Islet of Langerhans (tissue), 1 donor: ENCODE data around the gene PHETA2.
"Not testable (repeated sequence)": the region's sequence is repeated elsewhere in the genome, so short reads cannot be mapped to it uniquely, and the experiment has no call there.

ENCODE experiments used
- FAIRE-seq: peaks from one replicate; lab custom pipeline; 2011; peaks lifted over from hg19 to GRCh38; lab: Jason Lieb, UNC

Gene PHETA2

DNA sequence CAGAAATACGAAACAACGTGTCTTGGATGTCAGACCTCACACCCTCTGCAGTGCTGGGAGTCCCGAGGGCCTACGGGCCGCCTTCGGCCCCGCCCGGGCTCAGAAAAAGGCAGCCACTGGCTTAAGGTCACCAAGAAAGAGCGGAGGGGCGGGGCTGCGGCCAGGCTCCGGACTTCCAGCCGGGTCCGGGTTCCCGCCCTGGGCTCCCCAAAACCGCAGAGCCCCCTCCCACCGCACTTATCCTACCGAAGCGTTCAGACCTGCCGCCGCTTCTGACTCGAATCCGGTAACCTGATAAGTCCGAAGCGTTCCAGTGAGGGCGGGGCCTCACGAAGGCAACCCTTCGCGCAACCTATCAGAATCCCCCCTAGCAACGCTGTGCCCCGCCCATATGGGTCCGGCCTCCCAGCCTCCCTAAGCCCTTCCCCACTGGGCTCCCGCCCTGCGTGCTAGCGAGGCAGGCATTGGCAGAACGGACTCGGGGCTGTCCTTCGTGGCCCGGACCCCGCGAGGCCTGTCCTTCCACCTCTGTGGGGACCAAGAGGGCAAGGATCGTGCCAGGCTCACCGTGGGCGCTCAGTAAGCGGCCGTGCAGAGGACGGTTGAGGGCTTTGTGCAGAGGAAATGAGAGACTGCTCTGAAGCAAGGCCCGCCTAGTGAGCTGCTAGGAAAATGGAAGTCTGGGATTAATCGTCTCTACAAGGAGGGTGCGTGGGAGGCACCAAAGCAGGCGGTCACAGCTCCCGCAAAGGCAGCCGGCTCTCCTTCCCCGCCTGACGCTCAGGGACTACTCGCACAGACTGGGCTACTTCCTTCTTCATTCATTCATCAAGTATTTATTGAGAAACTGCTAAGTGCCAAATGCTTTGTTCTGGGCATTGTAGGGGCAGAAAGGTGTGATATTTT, 3.3 kb upstream of the PHETA2 start, which contains the start of gene NAGA:
Gene NAGA, minus strand, starts transcription at position 296 of the 906 bp plus-strand sequence. CDS start 515 bp downstream, outside the sequence.
- FAIRE-seq: no peak

DNA sequence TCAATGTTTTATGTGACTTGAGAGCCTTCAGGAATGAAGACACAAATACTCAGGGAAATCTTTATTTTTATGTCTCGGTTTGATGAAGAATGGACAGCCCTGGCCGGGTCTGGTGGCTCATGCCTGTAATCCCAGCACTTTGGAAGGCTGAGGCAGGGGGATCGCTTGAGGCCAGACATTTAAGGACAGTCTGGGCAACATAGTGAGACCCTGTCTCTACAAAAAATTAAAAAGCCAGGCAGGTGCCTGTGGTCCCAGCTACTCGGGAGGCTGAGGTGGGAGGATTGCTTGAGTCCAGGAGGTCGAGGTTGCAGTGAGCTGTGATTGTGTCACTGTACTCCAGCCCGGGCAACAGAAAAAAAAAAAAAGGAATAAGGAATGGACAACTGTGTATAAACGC, 2.5 kb upstream of the PHETA2 start:
- not testable (repeated sequence) for FAIRE-seq

DNA sequence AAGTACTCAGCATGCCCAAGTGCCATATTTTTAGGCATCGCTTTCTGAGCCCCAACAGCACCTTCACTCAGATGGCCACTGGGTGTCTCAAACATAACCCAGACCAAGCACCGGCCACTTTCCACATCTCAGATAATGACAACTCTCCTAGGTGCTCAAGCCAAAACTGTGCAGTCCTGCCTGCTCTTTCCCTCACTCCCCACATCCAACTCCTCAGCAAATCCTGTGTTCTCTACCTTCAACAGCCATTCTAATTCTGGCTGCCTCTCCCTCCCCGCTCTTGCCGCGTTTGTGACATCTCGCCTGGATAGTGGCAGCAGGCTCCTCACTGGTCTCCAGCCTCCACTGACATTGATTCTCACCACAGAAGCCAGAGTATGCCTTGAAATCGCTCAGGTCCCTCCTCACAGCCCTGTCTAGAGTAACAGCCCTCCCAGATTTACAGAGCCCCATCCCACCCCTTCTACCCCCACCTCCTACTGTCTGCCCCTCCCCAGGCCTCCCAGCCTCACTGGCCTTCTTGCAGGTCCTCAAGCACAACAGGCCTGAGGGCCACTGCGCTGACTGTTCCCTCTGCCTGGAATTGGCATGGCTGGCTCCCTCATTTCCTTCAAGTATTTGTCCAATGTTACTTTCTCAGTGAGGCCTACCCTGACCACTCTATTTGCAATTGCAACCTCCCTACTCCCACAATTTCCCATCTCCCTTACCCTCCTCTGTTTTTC, 1.3 kb upstream of the PHETA2 start:
- FAIRE-seq: no peak

DNA sequence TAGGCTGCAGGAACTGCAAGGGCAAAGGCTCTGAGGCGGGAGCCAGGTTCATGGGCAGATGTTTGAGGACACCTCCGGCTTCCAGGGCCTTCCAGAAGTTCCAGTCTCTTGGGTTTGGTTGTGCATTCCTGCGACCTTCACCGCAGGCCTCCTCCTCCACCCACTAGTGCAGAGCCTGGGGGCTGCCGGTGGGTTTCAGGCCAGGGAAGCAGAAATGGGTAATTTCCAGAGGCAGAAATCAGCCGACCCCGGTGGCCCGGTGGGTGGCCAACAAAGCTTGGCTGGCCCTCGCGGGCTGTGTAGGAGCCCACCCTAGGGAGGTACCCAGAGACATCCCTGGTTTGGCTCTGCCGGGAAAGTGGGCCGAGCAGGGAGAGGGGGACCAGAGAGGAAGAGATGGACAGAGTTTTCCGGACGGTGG, 417 bp upstream of the PHETA2 start:
- FAIRE-seq: no peak

DNA sequence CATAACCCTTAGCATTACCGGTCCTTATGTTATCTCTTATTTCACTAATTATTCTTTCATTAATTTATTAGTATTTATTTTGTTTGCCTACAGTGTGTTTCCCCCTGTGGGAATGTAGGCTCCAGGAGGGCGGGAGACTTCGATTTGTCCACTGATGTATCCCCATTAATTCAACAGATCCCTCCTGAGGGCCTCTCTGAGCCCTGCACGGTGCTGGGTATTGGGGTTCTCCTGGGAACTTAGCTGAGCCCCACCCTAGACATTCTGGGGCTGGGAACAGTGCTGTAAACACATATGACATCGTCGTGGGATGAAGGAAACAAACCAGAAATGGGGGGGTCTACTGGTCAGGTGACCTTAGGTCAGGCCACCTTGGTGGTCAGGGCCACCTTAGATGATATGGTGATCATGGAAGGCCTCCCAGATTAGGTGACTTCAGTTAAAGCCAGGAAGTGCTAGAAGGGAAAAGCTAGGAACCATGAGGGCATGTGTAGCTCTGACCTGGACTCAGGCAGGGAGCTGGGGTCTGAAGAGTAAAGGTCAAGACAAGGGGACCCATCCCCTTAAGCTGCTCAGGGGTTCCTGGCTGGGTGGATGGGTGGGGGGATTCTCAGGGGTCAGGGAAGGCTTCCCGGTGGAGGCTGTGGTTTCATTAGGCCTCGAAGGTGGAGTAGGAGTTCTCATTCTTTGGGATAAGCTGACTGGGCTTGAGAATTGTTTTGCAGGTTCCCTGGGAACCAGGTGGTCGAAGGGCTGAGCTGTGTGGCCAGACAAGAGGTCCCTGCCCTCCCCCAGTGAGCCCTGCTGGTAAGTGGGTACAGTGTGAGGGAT, 1.0 kb downstream of the PHETA2 start:
- FAIRE-seq: no peak

DNA sequence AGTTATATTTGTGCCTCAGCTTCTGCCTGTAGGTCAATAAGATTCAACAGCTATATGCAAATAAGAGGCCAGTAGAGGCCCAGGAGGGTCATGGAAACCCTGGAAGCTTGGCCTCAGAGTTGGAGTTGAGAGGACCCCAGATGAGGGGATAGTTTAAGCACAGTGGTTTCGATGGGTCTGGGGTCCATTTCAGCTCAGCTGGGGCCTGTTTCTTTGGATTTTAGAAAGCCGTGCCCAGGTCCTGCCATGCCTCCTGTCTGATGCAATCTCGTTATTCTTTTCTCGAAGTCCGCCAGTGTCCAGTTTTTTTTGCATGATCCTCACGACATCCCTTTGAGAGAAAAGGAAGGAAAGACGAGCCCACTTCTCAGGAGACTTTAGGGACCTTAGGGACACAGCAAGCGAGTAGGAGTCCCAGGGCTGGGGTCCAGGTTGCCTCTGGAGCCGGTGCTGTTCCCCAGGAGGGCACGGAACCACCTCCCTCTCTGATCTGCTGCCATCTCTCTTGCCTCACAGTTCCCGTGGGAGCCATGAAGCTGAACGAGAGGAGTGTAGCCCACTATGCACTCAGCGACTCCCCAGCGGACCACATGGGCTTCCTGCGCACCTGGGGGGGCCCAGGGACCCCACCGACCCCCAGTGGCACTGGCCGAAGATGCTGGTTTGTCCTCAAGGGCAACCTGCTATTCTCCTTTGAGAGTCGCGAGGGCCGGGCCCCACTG, 2.9 kb downstream of the PHETA2 start:
- no peak for FAIRE-seq

DNA sequence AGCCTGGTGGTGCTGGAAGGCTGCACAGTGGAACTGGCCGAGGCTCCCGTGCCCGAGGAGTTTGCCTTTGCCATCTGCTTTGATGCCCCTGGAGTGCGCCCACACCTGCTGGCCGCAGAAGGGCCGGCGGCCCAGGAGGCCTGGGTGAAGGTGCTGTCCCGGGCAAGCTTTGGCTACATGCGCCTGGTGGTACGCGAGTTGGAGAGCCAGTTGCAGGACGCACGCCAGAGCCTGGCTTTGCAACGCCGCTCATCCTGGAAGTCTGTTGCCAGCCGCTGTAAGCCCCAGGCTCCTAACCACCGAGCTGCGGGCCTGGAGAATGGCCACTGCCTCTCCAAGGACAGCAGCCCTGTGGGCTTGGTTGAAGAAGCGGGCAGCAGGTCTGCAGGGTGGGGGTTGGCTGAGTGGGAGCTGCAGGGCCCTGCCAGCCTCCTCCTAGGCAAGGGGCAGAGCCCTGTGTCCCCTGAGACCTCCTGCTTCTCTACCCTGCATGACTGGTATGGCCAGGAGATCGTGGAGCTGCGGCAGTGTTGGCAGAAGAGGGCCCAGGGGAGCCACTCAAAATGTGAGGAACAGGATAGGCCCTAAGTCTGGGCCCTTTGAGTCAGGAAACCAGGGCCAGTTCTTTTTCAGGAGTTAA, 3.6 kb downstream of the PHETA2 start:
- FAIRE-seq: no peak

DNA sequence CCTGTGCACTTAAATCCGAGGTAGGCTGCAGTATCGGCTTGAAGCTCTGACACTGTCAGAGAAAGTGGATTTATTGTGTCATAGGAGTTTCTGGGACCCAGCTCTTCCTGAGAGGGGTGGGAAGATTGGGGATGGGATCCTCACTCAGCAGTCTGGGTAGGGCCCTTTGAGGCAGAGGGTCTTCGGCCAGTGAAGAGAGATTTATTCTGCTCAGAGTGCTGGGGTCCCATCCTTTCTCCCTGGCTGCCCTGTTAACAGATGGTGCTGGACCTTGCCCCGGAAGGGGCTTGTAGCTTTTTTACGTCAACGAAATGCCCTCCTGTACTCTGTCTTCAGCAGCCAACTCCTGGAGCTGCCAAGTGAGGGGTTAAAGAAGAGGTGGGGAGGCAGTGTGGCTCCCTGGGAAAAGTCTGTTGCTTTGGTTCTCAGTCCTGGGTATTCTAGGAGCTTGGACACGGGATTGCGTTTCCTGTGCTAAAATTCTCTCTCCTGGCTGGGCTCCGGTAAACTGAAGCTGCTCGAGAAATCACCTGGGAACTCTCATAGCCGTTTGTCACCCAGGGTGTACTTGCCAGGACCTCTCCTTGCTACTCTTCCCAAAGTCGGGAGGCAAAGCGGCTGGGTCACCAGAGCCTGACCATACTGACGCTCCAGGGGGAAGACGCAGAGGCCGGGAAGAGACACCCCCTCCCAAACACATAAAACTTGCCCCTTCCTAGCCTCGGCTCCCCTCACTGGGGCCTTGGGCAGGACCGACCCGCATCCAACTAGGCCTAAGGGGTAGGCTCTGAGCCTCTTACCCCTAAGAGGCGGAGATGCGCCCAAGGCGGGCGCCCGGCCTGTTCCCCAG, 4.6 kb downstream of the PHETA2 start:
- no peak for FAIRE-seq

DNA sequence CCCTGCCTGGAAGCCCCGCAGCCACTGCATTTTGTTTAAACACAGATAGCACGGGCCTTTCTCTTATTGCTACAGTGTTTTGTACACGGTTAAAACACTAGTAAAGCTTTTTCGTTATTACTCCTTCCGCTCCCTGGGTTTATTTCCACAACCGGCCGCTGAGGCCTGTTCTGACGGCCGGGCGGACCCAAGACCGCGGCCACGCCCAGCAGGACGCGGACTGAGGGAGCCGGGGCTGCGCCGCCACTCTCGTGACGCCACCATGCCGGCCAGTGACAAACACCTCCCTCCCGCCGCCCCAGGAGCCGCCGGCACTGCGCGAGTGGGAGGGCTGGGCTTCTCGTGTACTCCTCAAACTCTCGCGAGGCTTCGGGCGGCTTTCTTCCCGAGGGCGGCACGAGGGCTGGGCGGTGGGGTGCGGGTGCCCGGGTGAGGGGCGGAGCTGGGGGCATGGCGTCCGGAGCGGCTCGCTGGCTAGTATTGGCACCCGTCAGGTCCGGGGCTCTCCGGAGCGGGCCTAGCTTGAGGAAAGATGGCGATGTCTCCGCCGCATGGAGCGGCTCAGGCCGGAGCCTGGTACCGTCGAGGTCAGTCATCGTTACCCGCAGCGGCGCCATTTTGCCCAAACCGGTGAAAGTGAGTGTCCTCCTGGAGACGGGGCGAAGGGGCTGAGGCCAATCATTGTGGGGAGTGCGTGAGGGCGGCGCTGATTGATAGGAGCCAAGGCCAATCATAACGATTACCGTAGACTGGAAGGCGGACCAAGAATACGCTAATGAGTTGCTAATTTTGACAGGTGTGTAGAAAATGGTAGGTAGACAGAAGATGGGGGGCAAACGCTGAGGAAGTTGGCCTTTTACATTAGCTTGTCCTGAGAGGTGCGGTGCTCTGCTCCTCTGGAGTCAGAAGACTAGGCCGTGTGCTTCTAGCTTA, 5.5 kb downstream of the PHETA2 start, which contains the start of gene SMDT1:
Gene SMDT1, plus strand, starts transcription at position 382 of the 933 bp plus-strand sequence. Its CDS starts 69 bp downstream, at position 451.
- FAIRE-seq: peak; percentile 98

DNA sequence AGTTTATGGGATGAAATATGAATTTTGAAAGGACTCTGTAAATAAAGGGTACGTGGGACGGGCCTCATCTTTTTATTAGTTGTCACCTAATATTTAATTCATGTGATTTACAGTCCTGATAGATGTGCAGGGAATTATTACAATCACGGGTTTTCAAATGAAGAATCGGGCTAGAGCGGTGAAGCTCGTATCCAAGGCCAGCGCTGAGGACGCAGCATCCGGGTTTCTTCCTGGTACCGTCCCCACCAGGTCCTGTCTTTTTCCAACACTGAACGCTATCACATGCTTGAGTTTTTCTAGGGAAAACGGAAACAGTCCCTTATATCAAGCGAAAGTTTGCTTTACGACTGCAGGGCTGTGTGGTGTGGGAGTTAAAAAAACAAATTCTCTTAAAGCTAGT, 6.2 kb downstream of the PHETA2 start:
- FAIRE-seq: no peak

DNA sequence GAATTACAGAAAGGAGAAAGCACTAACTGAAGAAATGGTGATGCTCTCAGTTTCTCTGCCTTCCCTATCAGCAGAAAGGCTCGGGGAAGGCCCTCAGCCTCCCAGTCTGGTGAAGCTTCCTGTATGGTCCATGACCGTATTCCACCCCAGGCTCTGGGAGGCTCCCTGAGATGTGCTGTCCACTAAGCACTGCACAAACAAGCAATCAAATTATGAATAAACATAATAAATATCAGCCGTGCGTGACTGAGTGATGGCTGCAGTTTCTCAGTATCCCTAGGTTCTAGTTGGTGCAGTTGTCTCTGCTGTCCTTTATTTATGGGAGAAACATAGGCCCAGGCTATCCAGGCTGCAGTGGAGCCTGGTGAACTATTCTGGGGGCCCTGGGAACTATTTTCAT, 9.1 kb downstream of the PHETA2 start:
- FAIRE-seq: no peak

DNA sequence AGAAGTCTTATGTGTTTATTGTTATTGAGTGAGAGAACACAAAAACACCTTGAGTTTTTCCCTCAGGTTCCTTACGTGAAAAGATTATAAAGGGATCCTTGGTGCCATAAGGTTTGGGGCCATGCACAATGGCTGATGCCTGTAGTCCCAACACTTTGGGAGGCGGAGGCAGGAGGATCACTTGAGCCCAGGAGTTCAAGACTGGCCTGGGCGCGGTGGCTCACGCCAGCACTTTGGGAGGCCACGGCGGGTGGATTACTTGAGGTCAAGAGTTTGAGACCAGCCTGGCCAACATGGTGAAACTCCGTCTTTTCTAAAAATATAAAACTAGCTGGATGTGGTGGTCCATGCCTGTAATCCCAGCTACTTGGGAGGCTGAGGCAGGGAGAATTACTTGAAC, 10.8 kb downstream of the PHETA2 start:
- FAIRE-seq: no peak

DNA sequence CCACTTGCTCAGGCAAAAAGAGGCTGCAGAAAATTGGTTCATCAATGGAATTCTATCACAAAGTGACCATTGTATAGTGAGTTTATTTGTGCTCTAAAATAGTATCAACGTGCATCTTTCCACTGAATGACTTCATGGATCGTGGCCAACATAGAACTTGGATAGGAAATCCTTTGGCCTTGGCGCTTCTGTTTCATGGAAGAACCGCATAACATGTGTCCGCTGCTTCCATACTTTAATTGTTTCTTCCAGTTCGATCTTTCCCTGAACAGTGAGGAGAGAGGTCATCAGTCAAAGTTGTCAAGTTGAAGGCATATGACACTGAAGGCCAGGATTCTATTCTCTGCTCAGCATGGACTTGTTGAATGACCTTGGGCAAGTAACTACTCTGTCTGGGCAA, 12.0 kb downstream of the PHETA2 start:
- no peak for FAIRE-seq

DNA sequence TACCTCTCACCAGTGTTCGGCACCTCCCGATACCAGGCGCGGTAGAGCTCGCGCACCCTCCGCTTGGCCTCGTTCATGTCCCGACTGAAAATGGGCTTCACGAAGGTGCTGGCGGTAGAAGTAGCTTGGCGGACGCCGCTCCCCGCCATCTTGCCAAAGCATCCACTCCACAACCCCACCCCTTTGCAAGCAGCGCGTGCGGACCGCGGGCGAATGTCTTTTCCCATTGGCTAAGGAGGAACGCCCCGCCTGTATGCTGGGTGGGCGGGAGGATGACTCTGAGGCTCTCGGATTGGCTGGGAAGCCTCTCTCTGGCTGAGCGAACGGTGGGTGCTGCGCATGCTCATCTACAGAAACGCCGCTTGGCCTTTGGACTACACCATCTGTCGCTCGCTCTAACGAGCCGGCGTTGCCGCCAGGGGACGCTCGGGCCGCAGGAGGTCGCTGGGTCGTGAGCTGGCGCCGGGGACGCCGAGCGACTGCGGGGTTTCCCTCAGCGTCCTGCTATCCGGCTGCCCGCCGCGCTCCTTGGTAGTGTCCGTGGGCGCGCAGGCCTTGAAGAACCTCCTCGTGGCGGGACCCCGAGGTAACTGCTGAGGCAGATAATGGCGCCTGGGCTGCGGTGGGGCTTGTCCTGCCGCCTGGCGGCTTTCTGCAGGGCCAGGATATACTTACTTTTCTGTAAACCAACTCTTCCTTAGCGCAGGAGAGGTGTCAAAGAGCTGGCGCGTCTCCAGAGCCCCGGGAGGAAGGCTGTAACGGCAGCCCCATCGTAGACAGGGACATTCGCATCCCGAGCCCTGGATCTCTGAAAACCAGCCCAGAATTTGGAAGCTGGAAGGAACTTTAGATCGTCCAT, 16.8 kb downstream of the PHETA2 start, which contains the start of gene NDUFA6:
Gene NDUFA6, minus strand, starts transcription at position 177 of the 859 bp plus-strand sequence. Its CDS starts 28 bp downstream, at position 149.
- peak; percentile 47 for FAIRE-seq

DNA sequence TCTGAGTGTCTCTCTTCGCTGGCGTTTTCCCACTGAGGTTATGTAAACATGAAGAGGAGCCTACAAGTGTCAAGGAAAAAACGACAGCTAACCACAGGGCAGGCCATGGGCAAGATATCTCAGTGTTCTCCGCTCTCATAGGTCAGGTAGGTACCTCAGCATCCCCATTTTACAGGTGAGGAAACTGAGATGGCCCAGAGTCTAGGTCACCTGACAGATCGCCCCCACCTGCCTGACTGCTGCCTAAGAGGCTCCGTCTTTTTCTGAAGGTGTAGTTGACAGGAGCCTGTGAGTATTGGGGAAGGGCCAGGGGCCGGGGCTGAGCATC, 17.4 kb downstream of the PHETA2 start:
- no peak for FAIRE-seq

DNA sequence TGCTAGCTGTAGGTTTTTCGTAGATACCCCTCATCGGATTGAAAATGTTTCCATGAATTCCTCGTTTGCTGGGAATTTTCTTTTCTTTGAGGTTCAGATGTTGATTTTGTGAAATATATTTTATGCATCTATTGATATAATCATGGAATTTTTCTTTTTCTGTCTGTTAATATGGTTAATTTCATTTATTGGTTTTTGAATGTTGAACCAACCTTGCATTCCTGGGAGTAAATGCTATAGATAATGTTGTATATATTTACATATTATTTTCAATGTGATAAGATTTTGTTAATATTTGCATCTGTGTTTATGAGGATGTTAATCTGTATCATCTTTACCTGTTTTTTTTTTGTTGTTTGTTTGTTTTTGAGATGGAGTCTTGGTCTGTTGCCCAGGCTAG, 27.2 kb downstream of the PHETA2 start:
- no peak for FAIRE-seq

DNA sequence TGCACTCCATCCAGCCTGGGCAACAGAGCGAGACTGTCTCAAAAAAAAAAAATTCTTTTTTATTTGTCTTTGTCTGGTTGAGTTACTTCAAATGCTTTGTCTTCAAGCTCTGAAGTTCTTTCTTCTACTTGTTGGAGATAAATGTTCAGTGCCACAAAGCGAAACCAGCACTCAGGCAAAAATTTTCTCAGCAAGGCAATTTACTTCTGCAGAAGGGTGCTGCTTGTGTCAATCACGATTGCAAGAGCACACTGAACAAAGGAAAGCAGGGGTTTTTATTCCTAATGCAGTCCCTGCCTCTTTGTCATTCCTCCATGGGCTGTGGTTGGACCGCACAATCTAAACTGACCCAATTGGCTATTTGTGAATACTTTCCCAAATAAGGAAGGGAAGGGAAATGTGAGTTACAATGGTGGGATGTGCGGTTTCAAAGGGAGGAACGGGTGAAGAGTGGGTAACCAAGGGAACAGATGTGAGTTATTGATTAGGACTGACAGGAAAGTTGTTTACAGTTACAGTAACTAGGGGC, 30.3 kb downstream of the PHETA2 start:
- not testable (repeated sequence) for FAIRE-seq

DNA sequence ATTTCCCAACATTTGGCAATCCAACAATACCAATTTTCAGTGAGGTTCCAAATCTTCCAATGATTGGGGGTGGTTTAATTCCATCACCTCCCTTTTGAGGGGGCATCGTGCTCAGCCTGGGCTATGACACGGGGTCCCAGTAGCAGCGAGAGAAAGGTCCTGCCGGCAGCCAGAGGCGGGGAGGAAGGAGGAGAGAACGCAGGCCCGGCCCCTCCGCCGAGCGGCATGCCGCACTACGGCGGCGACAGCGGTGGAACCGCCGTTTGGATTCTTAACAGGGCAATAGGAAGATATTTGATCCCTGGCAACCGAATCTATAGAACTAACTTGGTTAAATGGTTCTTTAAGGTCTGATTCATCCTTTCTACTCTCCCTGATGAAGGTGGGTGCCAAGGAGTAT, 34.8 kb downstream of the PHETA2 start:
- no peak for FAIRE-seq
